MM.1S (cell line): ENCODE results near the gene FHDC1.

Experiments
- DNase-seq: peaks from one replicate; pipeline ENCODE4 v3.0.0-alpha.2; 2015
- H2AFZ ChIP-seq: fragments of 300-600 bp; sonication (generic); 2 replicates; pipeline ENCODE4 v1.6.0; 2016; ENCODE audit warnings: antibody characterized with exemption, low read length
- H3F3A ChIP-seq: fragments of 300-600 bp; sonication (generic); 2 replicates; pipeline ENCODE4 v1.6.1; 2016; ENCODE audit warnings: mild to moderate bottlenecking, antibody characterized with exemption, low read length, moderate library complexity, mixed read lengths; ENCODE audit not compliant: insufficient read depth
- H3K27ac ChIP-seq: fragments of 300-600 bp; sonication (generic); 2 replicates; pipeline ENCODE4 v1.5.1; 2016; ENCODE audit warnings: mild to moderate bottlenecking, low read length
- H3K27me3 ChIP-seq: fragments of 300-600 bp; sonication (generic); replicated peaks from 2 replicates; pipeline ENCODE4 v1.6.0; 2016; ENCODE audit warnings: low read length; ENCODE audit not compliant: insufficient read depth
- H3K36me3 ChIP-seq: fragments of 300-600 bp; sonication (generic); replicated peaks from 2 replicates; pipeline ENCODE4 v1.6.1; 2016; ENCODE audit warnings: mild to moderate bottlenecking, low read length, mixed read lengths; ENCODE audit not compliant: insufficient read depth
- H3K4me1 ChIP-seq: fragments of 300-600 bp; sonication (generic); 2 replicates; pipeline ENCODE4 v1.6.1; 2016; ENCODE audit warnings: low read length, mixed read lengths
- H3K4me2 ChIP-seq: fragments of 300-600 bp; sonication (generic); 2 replicates; pipeline ENCODE4 v1.6.0; 2016; ENCODE audit warnings: low read depth, low read length
- H3K4me3 ChIP-seq: fragments of 300-600 bp; sonication (generic); 2 replicates; pipeline ENCODE4 v1.5.1; 2016; ENCODE audit warnings: low read length, mixed read lengths
- H3K79me2 ChIP-seq: fragments of 300-600 bp; sonication (generic); 2 replicates; pipeline ENCODE4 v1.6.1; 2016; ENCODE audit warnings: mixed run types, low read length, mixed read lengths
- H3K9ac ChIP-seq: fragments of 300-600 bp; sonication (generic); 2 replicates; pipeline ENCODE4 v1.6.1; 2016; ENCODE audit warnings: low read length, mixed read lengths
- H3K9me2 ChIP-seq: fragments of 300-600 bp; sonication (generic); replicated peaks from 2 replicates; pipeline ENCODE4 v1.6.1; 2016; ENCODE audit warnings: mild to moderate bottlenecking, low read length, mixed read lengths; ENCODE audit not compliant: insufficient read depth
- H3K9me3 ChIP-seq: fragments of 300-600 bp; sonication (generic); replicated peaks from 2 replicates; pipeline ENCODE4 v1.6.1; 2016; ENCODE audit warnings: mild to moderate bottlenecking, low read length, mixed read lengths; ENCODE audit not compliant: insufficient read depth
- H4K20me1 ChIP-seq: fragments of 300-600 bp; sonication (generic); 2 replicates; pipeline ENCODE4 v1.6.1; 2016; ENCODE audit warnings: mild to moderate bottlenecking, low read length, moderate library complexity, mixed read lengths; ENCODE audit not compliant: insufficient read depth
- EZH2 ChIP-seq: fragments of 300-600 bp; sonication (generic); optimal IDR thresholded peaks from 2 replicates; pipeline ENCODE3; 2017; ENCODE audit warnings: low read depth, mild to moderate bottlenecking, antibody characterized with exemption, low read length, mixed read lengths
- EZH2phosphoT487 ChIP-seq: fragments of 300-600 bp; sonication (generic); IDR thresholded peaks from 2 replicates; pipeline ENCODE4 v1.6.1; 2018; ENCODE audit warnings: antibody characterized with exemption, low read length
- TF ChIP-seq, protein P1 (sequence below): fragments of 300-600 bp; sonication (generic); IDR thresholded peaks from 2 replicates; pipeline ENCODE4 v1.5.1; 2016; ENCODE audit warnings: antibody characterized with exemption, low read length, mixed read lengths

The FHDC1 gene

DNA sequence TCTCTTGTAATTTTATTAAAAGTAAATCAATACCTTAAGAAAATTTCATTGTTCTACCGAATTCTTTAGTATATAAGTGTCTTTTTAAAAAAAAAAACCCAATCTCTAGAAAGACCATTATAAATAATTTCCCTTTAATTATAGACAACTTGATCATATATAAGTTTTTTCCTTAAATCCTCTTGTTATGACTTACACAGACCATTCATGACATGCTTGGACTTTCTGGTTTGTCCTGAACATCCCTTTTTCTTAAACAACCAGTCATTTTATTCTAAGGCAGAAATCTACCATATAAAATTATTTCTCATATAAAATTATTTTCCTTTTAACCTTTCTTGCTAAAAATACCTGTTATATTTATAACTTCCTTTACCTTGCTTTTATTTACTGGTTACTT is 15.4 kb upstream of the FHDC1 start:
- H3K4me2 ChIP-seq: no peak overlapping the region
- H3K27ac ChIP-seq: no peak overlapping the region
- no peaks in the 10 kb centered on the region for H3K4me1 ChIP-seq
- H4K20me1 ChIP-seq: no peaks in the 10 kb centered on the region
- DNase-seq: no peak
- H3K9me3 ChIP-seq: no peaks in the 10 kb centered on the region
- H2AFZ ChIP-seq: no peak overlapping the region
- H3K27me3 ChIP-seq: no peaks in the 10 kb centered on the region
- H3K4me3 ChIP-seq: no peak overlapping the region
- no peak for TF ChIP-seq EZH2phosphoT487
- TF ChIP-seq, protein P1, sequence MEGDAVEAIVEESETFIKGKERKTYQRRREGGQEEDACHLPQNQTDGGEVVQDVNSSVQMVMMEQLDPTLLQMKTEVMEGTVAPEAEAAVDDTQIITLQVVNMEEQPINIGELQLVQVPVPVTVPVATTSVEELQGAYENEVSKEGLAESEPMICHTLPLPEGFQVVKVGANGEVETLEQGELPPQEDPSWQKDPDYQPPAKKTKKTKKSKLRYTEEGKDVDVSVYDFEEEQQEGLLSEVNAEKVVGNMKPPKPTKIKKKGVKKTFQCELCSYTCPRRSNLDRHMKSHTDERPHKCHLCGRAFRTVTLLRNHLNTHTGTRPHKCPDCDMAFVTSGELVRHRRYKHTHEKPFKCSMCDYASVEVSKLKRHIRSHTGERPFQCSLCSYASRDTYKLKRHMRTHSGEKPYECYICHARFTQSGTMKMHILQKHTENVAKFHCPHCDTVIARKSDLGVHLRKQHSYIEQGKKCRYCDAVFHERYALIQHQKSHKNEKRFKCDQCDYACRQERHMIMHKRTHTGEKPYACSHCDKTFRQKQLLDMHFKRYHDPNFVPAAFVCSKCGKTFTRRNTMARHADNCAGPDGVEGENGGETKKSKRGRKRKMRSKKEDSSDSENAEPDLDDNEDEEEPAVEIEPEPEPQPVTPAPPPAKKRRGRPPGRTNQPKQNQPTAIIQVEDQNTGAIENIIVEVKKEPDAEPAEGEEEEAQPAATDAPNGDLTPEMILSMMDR: no peak
- no peak for TF ChIP-seq EZH2
- no peaks in the 10 kb centered on the region for H3K9me2 ChIP-seq
- no peak overlapping the region for H3K9ac ChIP-seq
- no peaks in the 10 kb centered on the region for H3F3A ChIP-seq
- H3K36me3 ChIP-seq: no peaks in the 10 kb centered on the region
- H3K79me2 ChIP-seq: no peaks in the 10 kb centered on the region

DNA sequence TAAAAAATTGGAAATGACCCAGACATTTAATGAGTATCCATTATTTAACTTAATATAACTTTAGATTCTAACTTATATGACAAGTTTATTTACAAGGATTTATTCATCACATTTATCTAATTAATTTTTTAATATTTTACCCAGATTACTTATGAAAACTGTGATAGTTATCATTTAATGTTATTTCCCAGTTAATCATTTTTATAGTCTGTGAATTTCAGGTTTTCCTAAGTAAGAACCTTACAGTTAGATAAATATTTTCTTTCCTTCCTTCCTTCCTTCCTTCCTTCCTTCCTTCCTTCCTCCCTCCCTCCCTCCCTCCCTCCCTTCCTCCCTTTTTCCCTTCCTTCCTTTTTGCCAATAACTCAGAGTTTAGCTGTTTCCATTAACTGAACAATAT is 14.8 kb upstream of the FHDC1 start:
- H3K9ac ChIP-seq: no peak overlapping the region
- no peak overlapping the region for H3K4me3 ChIP-seq
- no peaks in the 10 kb centered on the region for H3K27me3 ChIP-seq
- H3K9me2 ChIP-seq: no peaks in the 10 kb centered on the region
- no peaks in the 10 kb centered on the region for H3K79me2 ChIP-seq
- no peaks in the 10 kb centered on the region for H3K36me3 ChIP-seq
- no peak overlapping the region for H2AFZ ChIP-seq
- no peaks in the 10 kb centered on the region for H4K20me1 ChIP-seq
- H3K4me1 ChIP-seq: no peaks in the 10 kb centered on the region
- H3K27ac ChIP-seq: no peak overlapping the region
- no peaks in the 10 kb centered on the region for H3F3A ChIP-seq
- TF ChIP-seq, protein P1: no peak
- TF ChIP-seq EZH2phosphoT487 (no peak), EZH2 (no peak)
- H3K4me2 ChIP-seq: no peak overlapping the region
- H3K9me3 ChIP-seq: no peaks in the 10 kb centered on the region
- DNase-seq: no peak

DNA sequence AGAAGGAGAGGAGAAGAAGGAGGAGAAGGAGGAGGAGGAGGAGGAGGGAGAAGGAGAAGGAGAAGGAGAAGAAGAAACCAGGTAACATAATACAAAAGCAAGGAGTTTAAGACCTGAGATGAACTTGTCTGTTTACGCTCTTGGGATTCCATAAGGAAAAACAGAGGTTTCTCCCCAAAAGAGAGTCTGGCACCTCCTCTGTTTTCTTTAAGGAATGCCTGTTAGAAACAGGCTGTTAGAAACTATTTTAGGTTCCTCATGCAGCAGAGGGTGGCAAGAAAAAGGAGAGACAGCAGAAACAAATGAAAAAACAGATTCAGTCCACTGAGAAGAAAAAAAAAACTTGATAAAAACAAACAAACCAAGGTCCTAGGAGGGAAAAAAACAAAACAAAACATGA is 10.3 kb upstream of the FHDC1 start:
- Histone ChIP-seq H3K4me3 (no peak overlapping the region), H3K27me3 (no peaks in the 10 kb centered on the region), H3K4me2 (no peak overlapping the region), H3K36me3 (no peaks in the 10 kb centered on the region), H3K4me1 (no peaks in the 10 kb centered on the region), H3K79me2 (no peaks in the 10 kb centered on the region), H3K9me2 (no peaks in the 10 kb centered on the region), H3K27ac (no peak overlapping the region), H4K20me1 (no peaks in the 10 kb centered on the region), H3F3A (no peaks in the 10 kb centered on the region), H3K9ac (no peak overlapping the region), H2AFZ (no peak overlapping the region), H3K9me3 (no peaks in the 10 kb centered on the region)
- no peak for DNase-seq
- TF ChIP-seq EZH2: no peak
- TF ChIP-seq, protein P1: no peak
- TF ChIP-seq EZH2phosphoT487: no peak
